ENCODE data around the gene TMPRSS12. TPM values are rescaled to one million over a fixed set of nuclear protein-coding genes. Genes with fewer than 3 reads are reported as not detected.
"Not testable (repeated sequence)": the region's sequence is repeated elsewhere in the genome, so short reads cannot be mapped to it uniquely, and the experiment has no call there.

TMPRSS12 gene
- total RNA-seq, 1 donor from 2014 or later: not detected

- DNase-seq (ENCODE audit: missing footprints): no peak
- no peak for ATAC-seq
- intact Hi-C loops (cut with DNase I): no loop called here
These were observed 6.2 kb downstream of the TMPRSS12 start for GRCh38 chr12:50848963-50849362.

- DNase-seq (ENCODE audit: missing footprints); ATAC-seq; intact Hi-C loops (cut with DNase I): not testable (repeated sequence)
These were observed 12.5 kb downstream of the TMPRSS12 start for GRCh38 chr12:50855218-50855617.

- DNase-seq (ENCODE audit: missing footprints); intact Hi-C loops (cut with DNase I); ATAC-seq: not testable (repeated sequence)
These were observed 13.0 kb downstream of the TMPRSS12 start for GRCh38 chr12:50855679-50856078.

- no peak for ATAC-seq
- intact Hi-C loops (cut with DNase I): no loop called here
These were observed 17.0 kb downstream of the TMPRSS12 start for GRCh38 chr12:50859621-50860310.

GRCh38 chr12:50862316-50862715, 19.6 kb downstream of the TMPRSS12 start:
- DNase-seq (ENCODE audit: missing footprints): no peak
- intact Hi-C loops (cut with DNase I): no loop called here
- ATAC-seq: no peak

More at GRCh38 chr12:50859621-50860310, 17.0 kb downstream of the TMPRSS12 start:
- no peak for DNase-seq (ENCODE audit: missing footprints)

GRCh38 chr12:50865266-50865665, 22.5 kb downstream of the TMPRSS12 start:
- DNase-seq (ENCODE audit: missing footprints) (no peak), ATAC-seq (no peak)
- intact Hi-C loops (cut with DNase I): no loop called here

- intact Hi-C loops (cut with DNase I); DNase-seq (ENCODE audit: missing footprints); ATAC-seq: not testable (repeated sequence)
These were observed 26.2 kb downstream of the TMPRSS12 start for GRCh38 chr12:50868881-50869280.

GRCh38 chr12:50882563-50882962, 39.8 kb downstream of the TMPRSS12 start:
- ATAC-seq (no peak), DNase-seq (ENCODE audit: missing footprints) (no peak)
- intact Hi-C loops (cut with DNase I): no loop called here

GRCh38 chr12:50887191-50887590, 44.5 kb downstream of the TMPRSS12 start:
- no peak for ATAC-seq
- intact Hi-C loops (cut with DNase I): no loop called here
- DNase-seq (ENCODE audit: missing footprints): no peak

GRCh38 chr12:50888666-50889065, 45.9 kb downstream of the TMPRSS12 start:
- no peak for DNase-seq (ENCODE audit: missing footprints)
- intact Hi-C loops (cut with DNase I): no loop called here
- no peak for ATAC-seq

- ATAC-seq (no peak), DNase-seq (ENCODE audit: missing footprints) (no peak)
- intact Hi-C loops (cut with DNase I): no loop called here
These were observed 51.5 kb downstream of the TMPRSS12 start for GRCh38 chr12:50894241-50894640.

- DNase-seq (ENCODE audit: missing footprints): no peak
- intact Hi-C loops (cut with DNase I): no loop called here
- no peak for ATAC-seq
These were observed 59.0 kb downstream of the TMPRSS12 start for GRCh38 chr12:50901685-50902113.

- DNase-seq (ENCODE audit: missing footprints); intact Hi-C loops (cut with DNase I); ATAC-seq: not testable (repeated sequence)
These were observed 65.8 kb downstream of the TMPRSS12 start for GRCh38 chr12:50908479-50908878.

- ATAC-seq; intact Hi-C loops (cut with DNase I); DNase-seq (ENCODE audit: missing footprints): not testable (repeated sequence)
These were observed 69.6 kb downstream of the TMPRSS12 start for GRCh38 chr12:50912361-50912760.

- intact Hi-C loops (cut with DNase I): no loop called here
- ATAC-seq (no peak), DNase-seq (ENCODE audit: missing footprints) (no peak)
These were observed 70.5 kb downstream of the TMPRSS12 start for GRCh38 chr12:50913224-50913623.

- intact Hi-C loops (cut with DNase I): no loop called here
- DNase-seq (ENCODE audit: missing footprints): no peak
- no peak for ATAC-seq
These were observed 72.3 kb downstream of the TMPRSS12 start for GRCh38 chr12:50914872-50915484.

- no peak for ATAC-seq
- intact Hi-C loops (cut with DNase I): no loop called here
- DNase-seq (ENCODE audit: missing footprints): no peak
These were observed 73.6 kb downstream of the TMPRSS12 start for GRCh38 chr12:50916292-50916691.

- DNase-seq (ENCODE audit: missing footprints) (no peak), ATAC-seq (no peak)
- intact Hi-C loops (cut with DNase I): no loop called here
These were observed 76.0 kb downstream of the TMPRSS12 start for GRCh38 chr12:50918584-50919316.

- ATAC-seq: peak; percentile 37
- intact Hi-C loops (cut with DNase I): loop anchor here (1.0 kb wide), 1 partner anchor 98 kb away; no protein-coding TSS in a partner anchor
- no peak for DNase-seq (ENCODE audit: missing footprints)
These were observed 80.1 kb downstream of the TMPRSS12 start for GRCh38 chr12:50922820-50923219.

Measured in Right ventricle myocardium inferior (tissue), 1 donor.